HG03095 (cell line): ENCODE measurements around the gene TOB1.

Source experiments
- ATAC-seq: cut with Tn5 transposase; IDR thresholded peaks from one replicate; pipeline ENCODE4 v1.9.1; 2021; ENCODE audit warnings: moderate library complexity; ENCODE audit not compliant: unreplicated experiment

TOB1 gene, protein sequence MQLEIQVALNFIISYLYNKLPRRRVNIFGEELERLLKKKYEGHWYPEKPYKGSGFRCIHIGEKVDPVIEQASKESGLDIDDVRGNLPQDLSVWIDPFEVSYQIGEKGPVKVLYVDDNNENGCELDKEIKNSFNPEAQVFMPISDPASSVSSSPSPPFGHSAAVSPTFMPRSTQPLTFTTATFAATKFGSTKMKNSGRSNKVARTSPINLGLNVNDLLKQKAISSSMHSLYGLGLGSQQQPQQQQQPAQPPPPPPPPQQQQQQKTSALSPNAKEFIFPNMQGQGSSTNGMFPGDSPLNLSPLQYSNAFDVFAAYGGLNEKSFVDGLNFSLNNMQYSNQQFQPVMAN

GRCh38 chr17:50866261-50866949, at the start of gene TOB1:
TSS of gene TOB1 (minus strand) at chr17:50866354. CDS start at chr17:50864017, 2,337 bp downstream.
- ATAC-seq, result peak; percentile 63

GRCh38 chr17:50914505-50915063, 48.4 kb upstream of the TOB1 start:
- no peak for ATAC-seq

- no peak for ATAC-seq
These were observed 47.0 kb upstream of the TOB1 start for GRCh38 chr17:50913120-50913519.

- ATAC-seq, result no peak
These were observed 45.7 kb upstream of the TOB1 start for GRCh38 chr17:50911890-50912289.

DNA sequence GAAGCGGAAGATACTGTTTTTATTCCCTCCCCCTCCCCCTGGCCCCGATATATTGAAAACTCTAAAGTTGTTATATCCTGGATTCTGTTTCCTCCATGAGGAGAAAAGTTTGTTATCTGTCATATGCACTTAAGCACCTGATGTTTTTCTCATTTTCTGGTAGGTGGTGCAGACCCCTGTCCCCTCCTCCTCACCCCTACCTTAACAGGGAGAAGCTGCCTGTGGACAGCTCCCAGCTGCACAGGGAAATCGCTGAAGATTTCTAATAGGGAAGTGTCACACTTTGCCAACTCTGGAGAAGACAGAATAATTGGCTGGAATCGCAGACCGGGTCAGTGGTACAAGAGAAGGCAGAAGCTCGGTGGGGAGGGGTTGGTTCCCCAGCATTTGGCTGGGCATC, 45.3 kb upstream of the TOB1 start:
- no peak for ATAC-seq

GRCh38 chr17:50909765-50910605, 43.8 kb upstream of the TOB1 start:
- no peak for ATAC-seq

GRCh38 chr17:50908860-50909764, 43.0 kb upstream of the TOB1 start:
- ATAC-seq, result no peak

GRCh38 chr17:50908140-50908859, 42.1 kb upstream of the TOB1 start:
- no peak for ATAC-seq

DNA sequence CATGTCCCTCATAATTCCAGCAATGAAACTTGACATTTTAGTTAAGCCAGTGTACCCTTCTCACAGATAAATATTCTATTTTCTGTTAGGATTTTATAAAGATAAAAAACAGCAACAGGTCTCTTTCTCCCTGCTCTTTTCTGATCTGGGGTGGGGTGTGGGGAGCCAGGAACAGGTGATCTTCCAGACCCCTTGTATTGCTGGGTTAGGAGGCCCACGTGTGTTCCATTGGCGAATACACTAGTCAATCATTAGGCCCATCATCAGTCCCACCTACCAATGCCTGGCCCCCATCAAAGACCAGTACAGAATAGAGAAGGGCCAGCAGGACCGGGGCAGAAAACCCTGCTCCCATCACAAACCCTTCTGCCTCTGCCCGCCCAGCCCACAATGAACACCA, 40.3 kb upstream of the TOB1 start:
- ATAC-seq, result no peak

DNA sequence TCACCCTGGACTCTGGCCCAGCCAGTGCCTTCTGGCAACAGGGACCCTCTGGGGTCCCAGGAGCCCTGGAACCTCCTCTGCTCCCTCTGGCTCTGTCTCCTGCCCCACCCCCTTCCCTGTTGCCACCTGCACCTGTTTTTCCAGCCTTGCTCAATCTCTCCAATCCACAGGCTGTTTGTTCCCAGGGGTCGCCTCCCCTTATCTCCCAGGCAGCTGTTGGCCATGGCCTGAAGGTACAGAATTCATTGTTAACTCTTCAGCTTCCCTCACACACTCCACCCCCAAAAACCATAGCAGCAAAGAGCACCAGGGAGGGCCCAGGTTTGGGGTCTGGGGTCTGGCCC, 39.3 kb upstream of the TOB1 start:
- ATAC-seq, result no peak

GRCh38 chr17:50904518-50905459, 38.6 kb upstream of the TOB1 start:
- ATAC-seq, result no peak

GRCh38 chr17:50903604-50904517, 37.7 kb upstream of the TOB1 start:
- ATAC-seq, result no peak

GRCh38 chr17:50902372-50903353, 36.5 kb upstream of the TOB1 start:
- ATAC-seq, result no peak

DNA sequence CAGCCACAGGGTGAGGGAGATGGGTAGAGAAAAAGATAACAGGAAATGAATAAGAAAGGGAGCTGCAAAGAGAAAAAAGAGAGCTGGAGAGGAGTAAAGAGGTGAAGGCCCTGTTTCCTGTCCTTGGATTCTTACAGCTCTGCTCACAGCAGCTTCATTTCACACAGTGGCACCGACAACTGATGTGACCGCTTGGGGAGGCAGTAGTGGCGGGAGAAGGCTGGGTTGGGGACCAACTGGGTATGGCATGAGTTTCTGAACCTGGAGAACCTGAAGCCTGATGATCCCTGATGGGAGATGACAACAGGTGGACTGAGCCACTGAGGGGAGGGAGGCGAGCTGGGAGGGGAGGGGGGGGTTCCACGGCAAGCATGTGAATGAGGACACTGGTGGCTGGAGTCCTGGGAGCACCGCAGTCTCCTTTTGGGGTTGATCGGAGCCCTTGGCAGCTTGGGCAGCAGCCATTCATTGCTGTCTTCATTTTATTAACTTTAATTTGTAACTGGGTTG, 34.3 kb upstream of the TOB1 start:
- no peak for ATAC-seq

DNA sequence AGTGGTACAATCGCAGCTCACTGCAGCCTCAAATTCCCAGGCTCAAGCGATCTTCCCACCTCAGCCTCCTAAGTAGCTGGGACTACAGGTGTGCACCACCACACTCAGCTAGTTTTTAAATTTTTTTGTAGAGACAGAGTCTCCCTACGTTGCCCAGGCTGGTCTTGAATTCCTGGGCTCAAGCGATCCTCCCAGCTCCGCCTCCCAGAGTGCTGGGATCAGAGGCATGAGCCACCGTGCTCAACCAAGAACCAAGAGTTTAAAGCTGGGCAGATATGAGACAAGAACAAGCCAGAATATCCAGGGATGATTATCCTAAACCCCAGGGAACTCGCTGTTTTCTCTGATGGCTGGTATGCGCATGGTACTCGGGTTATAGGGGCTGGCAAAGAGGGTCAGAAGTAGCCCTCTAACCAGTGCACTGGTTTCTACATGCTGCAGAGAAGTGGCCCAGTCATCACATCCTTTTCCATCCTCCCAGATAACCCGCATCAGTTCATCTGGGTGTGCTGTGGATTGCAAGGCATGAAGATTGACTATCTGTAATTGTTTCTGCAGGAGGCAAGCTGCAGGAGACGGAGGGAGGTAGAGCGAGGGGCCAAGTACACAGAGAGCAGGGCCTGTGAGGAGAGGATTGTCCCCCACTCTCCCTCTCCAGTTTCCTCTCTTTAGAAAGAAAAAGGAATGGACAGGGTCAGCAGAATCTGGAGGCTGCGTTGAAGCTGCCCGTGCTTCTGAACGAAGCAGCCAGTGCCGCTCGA, 33.6 kb upstream of the TOB1 start:
- no peak for ATAC-seq
